HG03095 (cell line): ENCODE results near the gene TP53BP2.
"Not testable (repeated sequence)": the region's sequence is repeated elsewhere in the genome, so short reads cannot be mapped to it uniquely, and the experiment has no call there.

ENCODE experiments used
- ATAC-seq: cut with Tn5 transposase; IDR thresholded peaks from one replicate; pipeline ENCODE4 v1.9.1; 2021; ENCODE audit warnings: moderate library complexity; ENCODE audit not compliant: unreplicated experiment

TP53BP2 gene

GRCh38 chr1:223853275-223853674 is 7.5 kb upstream of the TP53BP2 start:
- no peak for ATAC-seq

GRCh38 chr1:223852337-223852736 is 6.6 kb upstream of the TP53BP2 start:
- ATAC-seq, result no peak

- ATAC-seq, result no peak
Observed at GRCh38 chr1:223849352-223850254, 3.9 kb upstream of the TP53BP2 start.

GRCh38 chr1:223848536-223848935 is 2.8 kb upstream of the TP53BP2 start:
- ATAC-seq, result no peak

GRCh38 chr1:223847781-223848345 is 2.1 kb upstream of the TP53BP2 start:
- ATAC-seq, result no peak

- ATAC-seq, result peak; percentile 25
Observed at GRCh38 chr1:223845037-223845809, 524 bp downstream of the TP53BP2 start.

- ATAC-seq, result no peak
Observed at GRCh38 chr1:223844787-223845036, 1.0 kb downstream of the TP53BP2 start.

- ATAC-seq, result no peak
Observed at GRCh38 chr1:223843934-223844786, 1.6 kb downstream of the TP53BP2 start.

GRCh38 chr1:223842784-223843183 is 3.0 kb downstream of the TP53BP2 start:
- ATAC-seq, result no peak

GRCh38 chr1:223841977-223842623 is 3.6 kb downstream of the TP53BP2 start:
- ATAC-seq, result not testable (repeated sequence)

GRCh38 chr1:223840254-223840653 is 5.5 kb downstream of the TP53BP2 start:
- no peak for ATAC-seq

GRCh38 chr1:223838125-223838854 is 7.5 kb downstream of the TP53BP2 start:
- no peak for ATAC-seq

- no peak for ATAC-seq
Observed at GRCh38 chr1:223837687-223838086, 8.1 kb downstream of the TP53BP2 start.

- ATAC-seq, result no peak
Observed at GRCh38 chr1:223837206-223837605, 8.5 kb downstream of the TP53BP2 start.

- no peak for ATAC-seq
Observed at GRCh38 chr1:223836586-223836985, 9.2 kb downstream of the TP53BP2 start.

GRCh38 chr1:223835754-223836153 is 10.0 kb downstream of the TP53BP2 start:
- no peak for ATAC-seq

GRCh38 chr1:223834660-223835263 is 11.0 kb downstream of the TP53BP2 start:
- no peak for ATAC-seq

GRCh38 chr1:223833948-223834347 is 11.8 kb downstream of the TP53BP2 start:
- no peak for ATAC-seq

GRCh38 chr1:223832637-223832943 is 13.2 kb downstream of the TP53BP2 start:
- ATAC-seq, result no peak
